GM21360 (cell line): ENCODE measurements around the gene ANKRD26.

Source experiments
- ATAC-seq: cut with Tn5 transposase; IDR thresholded peaks from one replicate; pipeline ENCODE4 v1.9.1; 2021; ENCODE audit warnings: mild to moderate bottlenecking, moderate library complexity; ENCODE audit not compliant: unreplicated experiment

Gene ANKRD26

GRCh38 chr10:27022048-27022447, 78.2 kb downstream of the ANKRD26 start:
- ATAC-seq: no peak

- no peak for ATAC-seq
These were observed 80.1 kb downstream of the ANKRD26 start for GRCh38 chr10:27020243-27020642.

GRCh38 chr10:27019827-27020226, 80.5 kb downstream of the ANKRD26 start:
- no peak for ATAC-seq

DNA sequence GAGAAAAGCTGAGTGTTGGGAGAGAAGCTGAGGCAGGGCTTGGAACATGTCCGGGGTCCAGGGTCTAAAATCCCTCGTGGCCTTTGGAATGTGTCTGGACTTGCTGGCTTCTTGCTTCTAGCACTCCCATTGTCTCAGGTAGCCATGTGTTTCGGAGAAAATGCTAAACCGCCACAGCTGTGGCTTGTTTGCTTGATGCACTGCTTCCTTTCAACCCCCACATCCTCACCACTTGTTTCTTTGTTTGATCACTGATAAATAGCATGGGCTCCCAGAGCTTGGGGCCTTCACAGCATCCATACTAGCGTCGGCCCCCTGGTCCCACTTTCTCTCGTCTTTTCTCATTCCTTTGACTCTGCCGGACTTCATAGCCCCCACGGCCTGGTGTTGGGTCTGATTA, 102.7 kb downstream of the ANKRD26 start:
- no peak for ATAC-seq

- ATAC-seq: no peak
These were observed 105.6 kb downstream of the ANKRD26 start for GRCh38 chr10:26994743-26995142.

DNA sequence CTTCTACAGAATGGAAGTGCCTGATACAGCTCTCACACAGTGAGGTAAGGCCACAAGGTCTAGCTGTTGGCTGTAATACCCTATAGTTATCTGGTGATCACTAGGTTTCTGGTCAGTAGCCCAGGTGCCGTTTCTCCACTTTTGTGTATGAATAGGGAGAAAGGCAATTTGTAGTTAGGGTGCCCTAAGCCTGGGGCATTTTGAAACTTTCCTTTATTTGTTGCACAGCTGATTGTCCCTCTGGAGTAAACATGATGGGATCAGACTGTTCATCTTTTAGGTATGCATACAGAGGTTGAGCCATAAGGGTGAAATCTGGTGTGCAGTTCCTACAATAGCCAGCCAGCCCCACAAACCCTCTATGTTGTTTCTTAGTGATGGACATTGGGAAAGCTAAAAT, 112.4 kb downstream of the ANKRD26 start:
- no peak for ATAC-seq

DNA sequence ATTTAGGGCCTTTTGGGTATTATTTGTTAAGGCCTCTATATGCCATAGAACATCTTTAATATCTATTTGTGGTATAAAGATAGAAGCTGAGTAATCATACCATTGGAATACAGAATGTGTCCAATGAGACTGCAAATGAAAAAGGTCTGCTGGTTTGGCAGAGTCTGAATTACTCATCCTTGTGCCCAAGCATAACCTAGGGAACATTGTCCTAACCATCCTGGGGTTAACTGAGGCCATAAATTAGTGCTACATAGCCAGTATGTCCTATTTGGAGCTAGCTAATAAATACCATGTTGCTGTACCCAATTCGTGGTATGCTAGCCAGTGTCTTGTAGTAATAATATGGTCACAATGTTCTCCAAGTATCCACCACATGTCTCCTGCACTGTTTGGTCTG, 117.1 kb downstream of the ANKRD26 start:
- no peak for ATAC-seq

DNA sequence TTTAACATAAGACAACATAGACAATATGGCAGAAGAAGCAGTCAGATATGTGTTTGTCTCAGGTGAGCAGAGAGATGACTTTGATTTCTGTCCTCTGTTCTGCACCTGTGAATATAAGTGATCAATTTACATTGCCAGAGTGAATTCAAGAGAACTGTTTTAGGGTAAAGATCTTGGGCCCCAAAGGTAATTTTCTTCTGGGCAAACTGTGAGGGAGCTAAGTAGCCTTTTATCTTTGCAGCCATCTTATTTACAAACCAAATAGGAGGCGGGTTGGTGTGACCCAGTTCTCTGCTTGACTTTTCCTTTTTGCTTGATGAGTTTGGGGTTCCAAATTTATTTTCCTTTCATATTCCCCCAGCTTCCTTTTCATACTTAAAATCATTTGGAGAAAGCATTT, 118.2 kb downstream of the ANKRD26 start:
- ATAC-seq: no peak

DNA sequence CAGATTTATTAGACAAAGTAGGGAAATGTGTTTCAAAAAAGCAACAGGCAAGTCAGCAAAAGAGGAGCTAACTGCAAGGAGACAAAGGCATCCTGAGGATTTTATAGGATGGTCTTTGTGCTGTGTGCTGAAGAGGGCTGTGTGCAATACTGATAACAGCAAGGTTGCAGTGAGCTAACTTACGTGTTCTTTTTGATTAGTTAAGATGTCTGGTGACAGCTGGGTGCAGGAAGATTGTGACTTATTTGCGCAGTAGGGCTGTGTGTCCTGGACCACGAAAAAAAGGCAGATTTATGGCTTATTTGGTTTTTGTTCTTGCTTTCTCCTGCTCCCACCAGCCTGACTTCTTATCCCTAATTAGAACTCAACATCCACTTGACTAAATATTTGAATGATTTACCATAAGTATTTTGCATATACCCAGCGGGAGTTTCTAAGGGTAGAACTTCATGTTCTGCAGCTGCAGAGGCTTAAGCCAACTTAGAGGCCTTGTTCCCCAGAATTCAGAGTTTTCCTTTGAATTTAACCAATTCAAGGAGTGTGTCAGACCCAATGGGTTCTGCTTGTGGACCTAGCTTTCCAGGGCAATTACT, 119.0 kb downstream of the ANKRD26 start:
- no peak for ATAC-seq

GRCh38 chr10:26978519-26978918, 121.8 kb downstream of the ANKRD26 start:
- no peak for ATAC-seq

DNA sequence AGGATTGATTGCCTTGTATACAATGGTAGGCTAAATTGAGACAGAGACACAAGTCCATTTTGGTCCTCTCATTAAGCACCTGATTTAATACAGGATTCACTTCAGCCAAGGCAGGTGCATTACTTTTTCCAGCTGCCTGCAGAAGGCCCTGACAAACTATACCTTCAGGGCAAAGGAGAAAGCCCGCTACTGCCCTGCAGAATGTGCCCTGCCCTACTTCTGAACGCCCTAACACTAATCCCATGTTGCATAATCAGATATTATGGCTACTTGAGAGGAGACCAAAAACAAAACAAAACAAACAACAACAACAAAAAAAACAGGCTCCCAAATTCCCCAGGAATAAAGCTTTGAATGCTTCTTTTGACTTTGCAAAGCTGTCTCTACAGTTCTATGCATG, 122.7 kb downstream of the ANKRD26 start:
- no peak for ATAC-seq

- no peak for ATAC-seq
These were observed 129.6 kb downstream of the ANKRD26 start for GRCh38 chr10:26970667-26971066.

- peak; percentile 89 for ATAC-seq
These were observed 131.0 kb downstream of the ANKRD26 start for GRCh38 chr10:26969145-26969926.

DNA sequence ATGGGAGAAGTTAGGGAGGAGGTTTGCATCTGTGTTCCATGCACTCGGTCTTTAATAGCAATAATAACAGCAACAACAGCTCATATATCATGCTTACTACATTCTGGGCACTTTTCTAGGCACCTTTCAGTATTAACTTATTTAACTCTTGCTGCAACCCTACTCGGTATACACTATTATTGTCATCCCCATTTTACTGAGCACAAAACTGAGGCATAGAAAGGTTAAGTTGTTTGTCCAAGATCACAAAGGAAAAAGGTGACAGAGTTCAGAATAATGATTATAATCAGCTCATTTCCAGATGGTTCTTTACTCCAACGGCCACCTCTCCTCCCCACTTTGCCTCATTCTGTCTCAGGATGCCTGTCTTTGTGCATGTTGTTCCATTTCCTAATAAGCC, 137.5 kb downstream of the ANKRD26 start:
- ATAC-seq: no peak

GRCh38 chr10:26960308-26960707, 140.0 kb downstream of the ANKRD26 start:
- no peak for ATAC-seq

DNA sequence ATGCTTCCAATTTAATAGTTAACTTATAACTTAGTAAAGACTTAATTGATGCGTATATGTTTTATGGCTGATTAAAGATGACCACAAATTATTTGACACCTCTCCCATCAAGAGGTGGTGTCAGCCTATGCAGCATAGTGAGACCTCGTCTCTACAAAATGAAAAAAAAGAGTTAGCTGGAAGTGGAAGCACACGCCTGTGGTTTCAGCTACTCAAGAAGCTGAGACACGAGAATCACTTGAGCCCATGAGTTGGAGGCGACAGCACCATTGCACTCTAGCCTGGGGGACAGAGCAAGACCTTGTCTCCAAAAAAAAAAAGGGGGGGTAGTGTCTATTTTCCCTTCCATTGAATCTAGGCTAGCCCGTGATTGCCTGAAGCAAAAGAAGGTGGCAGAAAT, 140.5 kb downstream of the ANKRD26 start:
- no peak for ATAC-seq
